Activated gamma-delta T cell treated with Interleukin-2 at 50 U/mL for 16 hours (primary cell): ENCODE data around the gene SHISA9.

Experiments used
- DNase-seq: peaks from one replicate; pipeline ENCODE4 v3.0.0-alpha.2; 2020

Gene SHISA9

DNA sequence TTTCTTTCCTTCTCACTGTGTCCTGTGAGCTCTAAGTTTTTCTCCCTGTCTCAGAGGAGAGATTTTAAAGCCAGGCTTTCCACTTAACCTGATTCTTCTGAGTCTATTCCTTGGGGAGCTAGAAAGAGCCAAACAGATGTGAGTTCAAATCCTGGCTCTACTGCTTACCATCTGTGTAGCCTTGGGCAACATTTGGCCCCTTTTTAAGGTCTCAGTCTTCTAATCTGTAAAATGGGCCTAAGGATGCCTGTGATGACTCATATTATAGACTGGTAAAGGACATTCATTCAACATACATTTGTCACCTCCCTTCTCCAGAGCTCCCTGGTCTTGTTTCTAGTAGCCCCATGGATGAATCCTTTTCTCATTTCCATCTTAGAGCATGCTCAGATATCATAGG lies 304.0 kb downstream of the SHISA9 start:
- DNase-seq, result no peak

DNA sequence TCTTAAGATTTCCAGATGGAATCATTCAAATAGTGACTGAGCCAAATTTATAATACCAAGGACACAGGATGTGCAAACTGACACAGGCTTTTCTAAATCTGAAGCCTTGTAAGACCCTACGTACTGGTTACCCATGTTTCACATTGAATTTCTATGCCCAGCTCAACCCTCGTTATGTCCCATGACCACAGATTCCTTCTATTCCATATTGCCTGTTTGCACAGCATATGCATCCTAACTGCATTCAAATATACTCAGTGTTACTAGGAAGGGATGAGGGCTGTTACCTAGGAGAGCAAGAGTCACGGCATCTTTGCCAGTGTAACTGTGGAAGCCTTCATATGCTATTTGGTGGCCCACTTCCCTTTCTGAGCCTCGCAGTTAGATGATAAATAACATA lies 305.2 kb downstream of the SHISA9 start:
- no peak for DNase-seq

DNA sequence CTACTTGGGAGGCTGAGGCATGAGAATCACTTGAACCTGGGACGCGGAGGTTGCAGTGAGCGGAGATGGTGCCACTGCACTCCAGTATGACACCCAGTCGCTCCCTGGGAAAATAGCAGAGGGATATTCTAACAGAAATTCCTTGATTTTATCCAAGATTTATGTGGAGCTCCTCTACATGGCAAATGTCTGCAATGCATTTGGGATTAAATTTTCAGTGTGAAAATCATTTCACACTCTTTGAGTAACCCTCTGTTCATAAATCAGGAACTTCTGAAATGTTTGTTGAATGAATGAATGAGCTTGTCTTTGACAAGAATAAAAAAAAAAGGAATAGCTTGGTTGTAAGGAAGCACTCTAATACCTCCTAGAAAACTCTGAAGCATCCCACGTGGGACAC lies 305.8 kb downstream of the SHISA9 start:
- DNase-seq, result no peak

DNA sequence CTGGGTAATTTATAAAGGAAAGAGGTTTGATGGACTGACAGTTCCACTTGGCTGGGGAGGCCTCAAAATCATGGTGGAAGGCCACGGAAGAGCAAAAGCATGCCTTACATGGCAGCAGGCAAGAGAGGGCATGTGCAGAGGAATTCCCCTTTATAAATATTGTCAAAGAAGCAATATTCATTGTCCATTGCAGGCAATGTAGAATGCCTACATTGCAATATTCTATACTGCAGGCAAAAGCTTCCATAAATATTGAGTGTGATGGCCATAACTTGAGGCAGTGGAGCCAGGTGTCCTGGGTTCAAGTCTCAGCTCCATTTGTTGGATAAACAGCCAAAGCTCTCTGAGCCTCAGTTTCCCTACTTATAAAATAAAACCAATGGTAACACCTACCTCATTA lies 322.3 kb downstream of the SHISA9 start:
- no peak for DNase-seq

DNA sequence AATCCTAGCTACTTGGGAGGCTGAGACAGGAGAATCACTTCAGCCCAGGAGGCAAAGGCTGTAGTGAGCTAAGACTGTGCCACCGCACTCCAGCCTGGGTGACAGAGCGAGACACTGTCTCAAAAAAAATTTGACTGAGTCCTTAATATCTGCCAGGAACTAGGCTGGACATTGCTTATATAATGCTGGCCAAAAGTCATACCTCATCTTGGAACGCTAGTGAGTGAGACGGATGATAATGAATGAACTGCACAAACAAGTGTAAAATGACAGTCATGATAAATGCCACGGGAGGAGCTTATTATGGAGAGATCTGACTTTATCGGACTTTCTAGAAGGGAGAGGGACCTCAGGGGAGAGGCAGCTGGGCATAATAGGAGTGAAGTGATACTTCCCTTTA lies 327.6 kb downstream of the SHISA9 start:
- DNase-seq, result no peak

DNA sequence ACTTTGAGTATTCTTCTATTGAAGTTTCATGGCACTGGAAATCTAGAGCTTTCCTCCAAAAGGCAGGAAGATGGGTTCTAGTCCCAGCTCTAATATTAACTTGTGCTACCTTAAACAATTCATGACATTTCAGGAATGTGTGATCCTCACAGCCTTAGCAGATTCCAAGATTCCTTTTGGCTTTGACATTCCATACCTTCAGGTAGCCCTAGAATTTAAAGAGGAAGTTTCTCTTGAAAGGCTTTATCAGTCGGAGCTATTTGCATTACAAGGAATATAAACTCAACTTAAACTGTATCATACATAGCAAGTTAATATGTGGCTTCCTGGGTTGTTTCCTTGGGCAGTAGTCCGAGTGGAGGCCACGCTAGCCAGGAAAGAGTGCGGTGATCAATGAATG lies 330.0 kb downstream of the SHISA9 start:
- DNase-seq, result no peak

DNA sequence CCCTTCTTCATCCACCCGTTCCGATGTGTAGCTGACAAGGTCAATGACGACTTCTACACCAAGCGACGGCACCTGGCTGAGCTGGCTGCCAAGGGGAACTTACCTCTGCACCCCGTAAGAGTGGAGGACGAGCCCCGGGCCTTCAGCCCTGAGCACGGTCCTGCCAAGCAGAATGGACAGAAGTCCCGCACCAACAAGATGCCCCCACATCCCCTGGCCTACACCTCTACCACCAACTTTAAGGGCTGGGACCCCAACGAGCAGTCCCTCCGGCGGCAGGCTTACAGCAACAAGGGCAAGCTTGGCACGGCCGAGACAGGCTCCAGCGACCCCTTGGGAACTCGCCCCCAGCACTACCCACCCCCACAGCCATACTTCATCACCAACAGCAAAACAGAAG lies 333.6 kb downstream of the SHISA9 start:
- no peak for DNase-seq

DNA sequence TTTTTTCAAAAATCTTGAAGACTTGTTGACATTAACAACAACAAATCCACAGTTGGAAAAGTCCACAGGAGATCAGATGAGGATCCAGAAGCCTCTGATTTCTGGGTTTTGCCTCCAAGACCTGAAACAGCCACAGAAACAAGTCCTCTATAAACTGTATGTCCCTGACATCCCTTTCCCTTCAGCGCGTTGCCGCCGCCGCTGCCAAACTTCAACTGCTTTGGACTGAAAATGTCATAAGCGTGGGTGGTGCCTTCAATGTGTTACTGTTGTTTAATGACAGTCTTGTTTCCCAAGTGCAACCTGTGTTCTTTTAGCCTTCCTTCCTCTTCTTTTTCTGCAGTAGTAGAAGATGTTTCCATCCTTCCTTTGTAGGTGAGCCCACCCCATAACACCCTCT lies 334.9 kb downstream of the SHISA9 start:
- DNase-seq, result no peak

DNA sequence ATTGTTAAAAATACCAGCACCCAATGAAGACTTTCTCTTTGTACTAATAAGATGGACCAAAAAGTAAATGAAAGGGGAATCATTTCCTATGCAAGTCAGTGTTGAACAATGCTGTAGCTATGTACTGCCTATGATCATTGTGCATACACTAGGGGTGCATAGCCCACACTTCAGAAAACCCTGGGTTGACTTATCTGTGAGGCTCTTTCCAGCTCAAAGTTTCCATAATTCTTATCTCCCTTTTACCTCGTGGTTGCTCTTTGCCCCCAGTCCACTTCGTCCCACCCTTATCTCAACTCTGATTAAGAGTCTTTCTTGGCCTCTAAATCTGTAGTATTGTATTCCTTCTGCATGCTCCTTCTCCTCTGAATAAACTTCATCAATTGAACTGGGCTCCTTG lies 336.8 kb downstream of the SHISA9 start:
- DNase-seq, result no peak

DNA sequence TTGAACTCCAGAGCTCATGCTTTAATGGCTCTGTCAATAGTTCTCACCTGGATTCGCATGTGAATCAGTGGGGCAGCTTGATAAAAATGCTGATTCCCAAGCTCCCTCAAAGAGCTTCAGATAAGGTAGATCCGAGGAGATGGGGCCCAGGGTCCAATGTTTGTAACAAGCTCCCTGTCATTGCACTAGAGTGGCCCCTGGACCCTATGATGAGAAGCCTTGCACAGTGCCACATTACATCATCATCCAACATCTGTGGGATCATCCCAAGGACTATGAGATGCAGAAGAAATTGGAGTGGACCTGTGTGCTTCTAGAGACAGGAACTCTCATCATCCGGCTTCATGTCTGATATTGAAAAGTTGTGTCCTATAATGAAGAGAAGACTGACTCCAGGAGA lies 340.8 kb downstream of the SHISA9 start:
- DNase-seq, result no peak

DNA sequence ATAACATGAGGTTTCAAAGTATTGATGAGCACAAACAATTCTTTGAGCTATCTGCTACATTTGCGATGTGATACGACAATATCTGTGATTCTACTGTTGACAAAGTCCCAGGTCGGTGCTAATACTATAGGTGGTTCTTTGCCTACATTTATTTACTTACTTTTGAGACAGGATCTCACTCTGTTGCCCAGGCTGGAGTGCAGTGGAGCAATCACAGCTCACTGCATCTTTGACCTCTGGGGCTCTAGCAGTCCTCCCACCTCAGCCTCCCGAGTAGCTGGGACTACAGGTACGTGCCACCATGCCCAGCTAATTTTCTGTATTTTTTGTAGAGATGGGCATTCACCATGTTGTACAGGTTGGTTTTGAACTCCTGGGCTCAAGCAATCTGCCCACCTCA lies 343.4 kb downstream of the SHISA9 start:
- no peak for DNase-seq

DNA sequence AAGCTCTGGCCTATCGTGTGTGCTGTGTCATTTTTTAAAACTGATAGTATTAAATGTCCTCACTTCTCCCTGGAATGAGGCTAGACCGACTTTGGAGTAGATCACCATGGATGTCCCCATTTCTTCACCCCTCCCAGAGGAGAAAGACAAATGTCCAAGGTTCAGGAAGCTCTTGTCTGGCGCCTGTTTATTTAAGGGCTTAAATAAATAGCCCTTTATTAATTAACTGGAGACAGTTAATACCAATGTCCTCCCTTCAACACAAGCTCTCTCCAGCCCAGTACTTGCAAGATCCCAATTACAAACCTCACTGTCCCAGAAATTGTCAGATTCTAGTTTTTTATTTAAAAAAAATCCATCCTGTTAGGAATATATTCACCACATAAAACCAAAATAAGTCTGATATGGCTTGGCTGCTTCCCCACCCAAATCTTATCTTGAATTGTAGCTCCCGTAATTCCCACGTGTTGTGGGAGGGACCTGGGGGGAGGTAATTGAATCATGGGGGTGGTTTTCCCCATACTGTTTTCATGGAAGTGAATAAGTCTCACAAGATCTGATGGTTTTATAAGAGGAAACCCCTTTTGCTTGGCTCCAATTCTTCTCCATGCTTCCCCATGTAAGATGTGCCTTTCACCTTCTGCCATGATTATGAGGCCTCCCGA lies 344.4 kb downstream of the SHISA9 start:
- no peak for DNase-seq

DNA sequence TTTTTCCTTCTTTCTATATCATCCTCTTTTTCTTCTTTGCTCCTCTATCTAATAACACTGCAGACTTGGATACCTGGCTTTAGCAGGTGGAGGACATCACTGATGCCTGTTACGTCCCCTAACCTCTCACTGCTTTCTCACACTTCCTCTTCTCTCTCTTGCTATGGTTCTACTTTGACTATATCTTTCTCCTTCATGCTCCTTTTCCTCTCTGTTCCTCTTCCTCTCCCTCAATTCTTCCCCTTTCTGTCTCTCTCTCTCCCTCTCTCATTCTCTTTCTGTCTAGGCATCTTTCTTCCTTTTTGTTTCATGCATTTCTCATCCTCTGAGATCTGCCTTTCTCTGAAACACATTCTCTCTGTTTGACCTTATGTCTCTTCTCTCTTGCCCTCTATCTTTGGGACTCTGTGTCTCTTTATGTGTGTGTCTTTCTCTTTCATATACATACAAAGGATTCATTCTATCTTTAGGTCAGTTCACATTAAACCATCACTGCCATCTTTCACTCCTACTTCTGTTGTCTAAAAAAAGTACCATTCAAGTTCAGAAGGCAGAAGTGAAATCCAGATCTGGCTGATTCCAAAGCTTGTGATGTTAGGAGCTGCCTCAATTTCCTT lies 353.7 kb downstream of the SHISA9 start:
- DNase-seq, result no peak

DNA sequence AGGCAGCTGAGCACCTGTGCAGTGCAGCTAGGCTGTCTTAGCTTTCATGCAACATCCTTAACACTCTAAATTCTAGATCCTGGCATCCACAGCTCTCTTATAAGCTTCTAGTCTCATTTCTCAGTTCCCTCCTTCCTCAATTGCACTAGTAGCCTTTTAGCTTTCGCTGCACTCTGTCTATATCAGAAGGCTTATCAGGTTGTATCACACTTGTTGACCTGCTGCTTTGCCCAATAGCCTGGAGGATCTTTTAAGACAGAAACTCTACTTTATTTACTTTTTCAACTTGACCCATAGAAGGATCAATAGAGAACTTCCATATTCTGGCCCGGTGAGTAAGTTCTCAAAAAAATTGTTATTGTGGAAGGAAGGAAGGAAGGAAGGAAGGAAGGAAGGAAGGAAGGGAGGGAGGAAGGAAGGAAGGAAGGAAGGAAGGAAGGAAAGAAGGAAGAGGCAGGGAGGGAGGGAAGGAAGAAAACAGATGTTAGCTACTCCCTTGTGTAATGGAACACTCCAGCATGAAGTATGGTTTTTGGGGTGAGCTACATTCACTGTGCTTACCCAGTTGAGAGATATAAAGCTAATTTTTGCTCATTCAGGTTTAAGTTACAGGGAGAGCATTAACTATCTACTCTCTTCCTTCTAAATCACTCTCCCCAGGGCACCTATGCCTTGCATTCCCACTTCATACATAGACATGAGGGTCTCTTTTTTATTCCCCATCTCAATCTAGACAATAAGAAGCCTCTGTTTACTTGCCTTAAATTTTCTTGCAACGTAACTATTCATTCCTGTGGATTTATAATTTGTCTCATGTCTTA lies 361.1 kb downstream of the SHISA9 start:
- DNase-seq, result no peak

DNA sequence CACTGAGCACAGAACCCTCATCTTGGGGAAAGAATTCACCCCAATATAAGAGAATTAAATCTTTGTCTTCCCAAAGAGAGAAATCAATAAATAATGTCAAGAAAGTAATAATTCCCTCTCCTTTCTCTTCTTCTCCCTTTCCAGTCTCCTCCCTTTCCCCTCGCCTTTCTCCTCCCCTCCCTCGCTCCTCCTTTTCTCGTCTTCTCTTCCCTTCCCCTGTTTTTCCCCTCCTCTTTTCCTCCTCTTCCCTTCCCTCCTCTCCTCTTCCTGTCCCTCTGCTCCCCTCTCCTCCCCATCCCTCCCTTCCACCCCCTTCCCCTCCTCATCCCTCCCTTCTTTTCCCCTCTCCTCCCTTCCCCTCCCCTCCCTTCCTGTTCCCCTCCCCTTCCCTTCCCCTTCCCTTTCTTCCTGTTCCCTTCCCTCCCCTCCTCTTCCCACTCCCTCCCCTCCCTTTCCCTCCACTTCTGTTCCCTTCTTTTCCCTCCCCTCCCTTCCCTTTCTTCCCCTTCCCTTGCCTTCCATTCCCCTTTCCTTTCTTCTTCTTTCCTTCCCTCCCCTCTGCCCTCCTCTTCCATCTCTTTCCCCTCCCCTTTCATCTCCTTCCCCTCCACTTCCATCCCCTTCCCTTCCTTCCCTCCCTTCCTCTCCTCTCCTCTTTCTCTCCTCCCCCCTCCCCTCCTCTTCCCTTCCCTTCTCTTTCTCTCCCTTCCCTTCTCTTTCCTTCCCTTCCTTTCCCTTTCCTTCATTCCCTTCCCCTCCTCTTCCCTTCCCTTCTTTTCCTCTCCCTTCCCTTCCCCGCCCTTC lies 363.6 kb downstream of the SHISA9 start:
- DNase-seq, result no peak

DNA sequence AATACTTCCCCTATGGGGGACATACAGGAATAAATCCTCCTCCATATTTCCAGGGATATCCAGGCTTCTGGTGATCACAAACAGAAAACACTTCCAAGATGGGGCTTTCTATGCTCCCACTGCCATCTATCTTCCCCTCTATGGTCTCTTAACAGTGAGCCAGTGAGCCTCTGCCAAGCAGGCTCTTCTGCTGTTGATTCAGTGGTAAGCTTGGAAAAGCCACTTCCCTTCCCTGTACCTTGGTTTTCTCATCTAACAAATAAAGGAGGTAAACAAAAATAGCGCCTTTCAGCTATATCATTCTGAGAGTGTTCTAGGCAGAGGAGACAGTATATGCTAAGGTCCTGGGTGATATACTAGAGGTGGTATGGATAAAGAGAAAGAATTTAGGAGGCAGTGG lies 368.0 kb downstream of the SHISA9 start:
- no peak for DNase-seq

DNA sequence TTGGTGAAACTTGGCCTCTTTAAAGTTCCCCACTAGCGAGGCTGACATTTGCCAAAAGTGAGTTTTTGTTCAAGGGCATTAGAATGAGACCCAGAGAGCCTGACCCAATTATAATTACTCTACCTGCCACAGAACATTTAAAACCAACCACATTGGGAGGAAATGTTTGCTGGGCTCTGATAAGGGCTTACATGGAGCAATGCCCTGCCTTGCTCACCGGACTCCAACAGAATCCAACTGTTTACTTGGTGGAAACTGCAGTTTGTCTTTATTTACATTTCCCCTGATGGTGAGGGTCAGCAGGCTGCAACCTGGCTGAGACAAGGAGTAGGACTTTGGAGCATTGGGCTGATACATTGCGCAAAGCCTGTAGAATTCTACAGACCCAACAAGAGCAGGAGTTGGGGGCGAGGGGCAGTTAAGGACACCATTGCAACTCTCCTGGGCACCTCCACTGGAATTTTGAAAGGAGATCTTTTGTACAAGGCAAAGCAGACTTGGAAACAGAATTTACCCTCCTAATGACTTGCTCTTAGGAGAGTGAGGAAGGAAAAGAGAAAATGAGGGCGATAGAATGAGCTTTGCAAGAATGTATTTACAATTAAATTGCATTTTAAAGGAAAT lies 368.6 kb downstream of the SHISA9 start:
- DNase-seq, result no peak

DNA sequence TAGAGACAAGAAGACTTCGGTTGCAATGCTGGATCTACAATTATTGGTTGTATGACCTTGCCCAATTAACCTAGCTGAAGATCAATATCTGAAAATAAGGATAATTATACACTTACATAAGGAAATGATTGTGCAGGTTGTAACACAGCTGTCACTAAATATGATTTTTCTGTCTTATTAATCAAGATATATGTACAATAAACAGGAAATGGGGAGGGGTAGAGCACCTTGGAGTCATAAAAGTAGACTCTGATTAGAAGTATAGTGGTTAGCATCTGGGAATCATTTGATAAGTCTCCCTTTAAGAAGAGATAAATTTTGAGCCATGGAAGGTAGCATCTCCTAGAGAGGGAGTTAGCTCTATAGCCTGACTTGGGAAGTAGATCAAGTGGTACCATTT lies 369.2 kb downstream of the SHISA9 start:
- no peak for DNase-seq

DNA sequence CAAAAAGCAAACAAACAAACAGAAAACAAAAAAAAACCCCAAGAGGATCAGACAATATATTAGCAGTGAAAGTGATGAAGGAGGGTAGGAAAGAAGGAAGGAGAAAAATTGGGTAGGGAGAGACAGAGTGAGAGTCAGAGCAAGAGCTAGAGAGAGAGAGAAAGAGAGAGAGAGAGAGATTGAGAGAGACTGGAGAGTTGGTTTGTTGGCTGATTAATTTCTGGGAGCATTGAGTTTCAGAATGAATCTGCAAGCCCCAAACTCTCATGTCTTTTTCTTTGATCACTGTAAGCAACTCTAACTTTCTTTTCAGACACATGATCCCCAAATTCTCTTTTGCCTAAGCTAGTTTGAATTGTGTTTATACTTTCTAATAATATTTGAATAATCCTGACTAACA lies 388.1 kb downstream of the SHISA9 start:
- no peak for DNase-seq
